Mucosa of descending colon (tissue), 3 donors: ENCODE data around the gene SEC11A. TPM values are rescaled to one million over a fixed set of nuclear protein-coding genes. Genes with fewer than 3 reads are reported as not detected.

ENCODE experiments used
- ATAC-seq: fragments of 200-7000 bp; cut with Tn5 transposase; one replicate; pipeline ENCODE4 v1.9.1; 2020; ENCODE audit warnings: mild to moderate bottlenecking, moderate library complexity
- DNase-seq, 3 donors: peaks; one replicate each; pipeline ENCODE4 v3.0.0-alpha.2; 2020
- H3K36me3 ChIP-seq: fragments of 200-600 bp; one replicate; pipeline ENCODE4 v1.8.0; 2021; ENCODE audit warnings: low read depth, mild to moderate bottlenecking
- H3K4me1 ChIP-seq: fragments of 200-600 bp; one replicate; pipeline ENCODE4 v1.8.0; 2021; ENCODE audit warnings: low read depth, mild to moderate bottlenecking
- H3K4me3 ChIP-seq: fragments of 200-600 bp; one replicate; pipeline ENCODE4 v1.8.0; 2021; ENCODE audit warnings: mild to moderate bottlenecking
- H3K9me3 ChIP-seq: fragments of 200-600 bp; one replicate; pipeline ENCODE4 v1.8.0; 2021; ENCODE audit warnings: mild to moderate bottlenecking
- intact Hi-C, 2 donors: fragments of 100-400 bp; cut with DNase I in 1 of 2; cut with micrococcal nuclease in 1 of 2; formaldehyde crosslinking; loops; one replicate each; pipeline versions ENCODE4 v1.11.0 to v1.11.1; 2022; cut with DNase I, micrococcal nuclease
- total RNA-seq, 3 donors: library from RNA; stranded (reverse); fragmentation: NEBNext Ultra II Directional in 2 of 3; extraction: Animal tissue kit (Norgen Biotek cat#: 25700) in 2 of 3; gene quantifications; one replicate each; pipeline versions ENCODE4 v1.2.1 to v1.2.4, GENCODE V29; 2021 to 2023
- TF ChIP-seq, protein P1 (sequence below): fragments of 200-600 bp; IDR thresholded peaks from one replicate; pipeline ENCODE4 v1.8.0; 2022; ENCODE audit warnings: antibody characterized with exemption, mild to moderate bottlenecking
- donor health status: DM: no; HTN: no; CAD: no; lungs with moderate emphysema.
- donor health status: DM: no; HTN: no; CAD: no.
- donor health status: DM: no; HTN: yes; CAD: no.

The SEC11A gene
- total RNA-seq, 3 donors from 2014 or later = 112 to 143 (median 119) TPM

DNA sequence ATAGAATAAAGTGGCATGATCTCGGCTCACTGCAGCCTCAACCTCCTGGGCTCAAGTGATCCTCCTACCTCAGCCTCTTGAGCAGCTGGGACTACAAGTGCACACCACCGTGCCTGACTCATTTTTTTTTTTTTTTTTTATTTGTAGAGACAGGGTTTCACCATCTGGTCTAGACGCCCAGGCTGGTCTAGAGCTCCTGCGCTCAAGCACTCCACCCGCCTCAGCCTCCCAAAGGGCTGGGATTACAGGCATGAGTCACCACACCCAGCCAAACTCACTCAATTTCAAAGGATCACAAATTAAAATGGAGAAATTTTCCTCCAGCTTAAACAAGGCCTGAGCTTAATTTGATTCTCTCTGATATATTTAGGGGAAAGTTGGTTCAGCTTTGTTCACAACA lies 30.6 kb downstream of the SEC11A start:
- intact Hi-C loops = no loop called here
- Histone ChIP-seq H3K9me3 (no peaks in the 10 kb centered on the region), H3K36me3 (peaks cover 4% of the 10 kb centered on the region), H3K4me1 (no peaks in the 10 kb centered on the region), H3K4me3 (no peak overlapping the region)
- ATAC-seq (peak; percentile 35), DNase-seq (no peak)
- TF ChIP-seq, protein P1, sequence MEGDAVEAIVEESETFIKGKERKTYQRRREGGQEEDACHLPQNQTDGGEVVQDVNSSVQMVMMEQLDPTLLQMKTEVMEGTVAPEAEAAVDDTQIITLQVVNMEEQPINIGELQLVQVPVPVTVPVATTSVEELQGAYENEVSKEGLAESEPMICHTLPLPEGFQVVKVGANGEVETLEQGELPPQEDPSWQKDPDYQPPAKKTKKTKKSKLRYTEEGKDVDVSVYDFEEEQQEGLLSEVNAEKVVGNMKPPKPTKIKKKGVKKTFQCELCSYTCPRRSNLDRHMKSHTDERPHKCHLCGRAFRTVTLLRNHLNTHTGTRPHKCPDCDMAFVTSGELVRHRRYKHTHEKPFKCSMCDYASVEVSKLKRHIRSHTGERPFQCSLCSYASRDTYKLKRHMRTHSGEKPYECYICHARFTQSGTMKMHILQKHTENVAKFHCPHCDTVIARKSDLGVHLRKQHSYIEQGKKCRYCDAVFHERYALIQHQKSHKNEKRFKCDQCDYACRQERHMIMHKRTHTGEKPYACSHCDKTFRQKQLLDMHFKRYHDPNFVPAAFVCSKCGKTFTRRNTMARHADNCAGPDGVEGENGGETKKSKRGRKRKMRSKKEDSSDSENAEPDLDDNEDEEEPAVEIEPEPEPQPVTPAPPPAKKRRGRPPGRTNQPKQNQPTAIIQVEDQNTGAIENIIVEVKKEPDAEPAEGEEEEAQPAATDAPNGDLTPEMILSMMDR = no peak

GRCh38 chr15:84684092-84684491 lies 31.8 kb downstream of the SEC11A start:
- ATAC-seq (no peak), DNase-seq (no peak)
- H3K4me3 ChIP-seq = no peak overlapping the region
- H3K36me3 ChIP-seq = peaks cover 4% of the 10 kb centered on the region
- no peaks in the 10 kb centered on the region for H3K4me1 ChIP-seq
- TF ChIP-seq, protein P1 = no peak
- intact Hi-C loops = no loop called here
- no peaks in the 10 kb centered on the region for H3K9me3 ChIP-seq

DNA sequence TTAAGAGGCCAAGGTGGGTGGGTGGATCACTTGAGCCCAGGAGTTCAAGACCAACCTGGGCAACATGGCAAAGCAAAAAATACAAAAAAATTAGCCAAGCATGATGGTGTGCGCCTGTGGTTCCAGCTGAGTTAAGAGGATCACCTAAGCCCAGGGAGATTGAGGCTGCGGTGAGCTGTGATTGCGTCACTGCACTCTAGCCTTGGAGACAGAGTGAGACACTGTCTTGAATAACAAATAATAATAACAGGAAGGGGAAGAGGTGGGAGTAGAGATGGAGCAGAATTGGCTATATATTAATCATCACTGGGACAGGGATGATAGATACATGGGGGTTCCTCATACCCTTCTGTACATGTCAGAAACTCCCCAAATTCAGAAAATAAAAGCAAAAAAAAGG lies 34.1 kb downstream of the SEC11A start:
- Histone ChIP-seq H3K4me3 (no peak overlapping the region), H3K9me3 (no peaks in the 10 kb centered on the region), H3K4me1 (no peaks in the 10 kb centered on the region), H3K36me3 (no peaks in the 10 kb centered on the region)
- intact Hi-C loops = no loop called here
- DNase-seq = no peak
- peak; percentile 29 for ATAC-seq
- TF ChIP-seq, protein P1 = no peak

DNA sequence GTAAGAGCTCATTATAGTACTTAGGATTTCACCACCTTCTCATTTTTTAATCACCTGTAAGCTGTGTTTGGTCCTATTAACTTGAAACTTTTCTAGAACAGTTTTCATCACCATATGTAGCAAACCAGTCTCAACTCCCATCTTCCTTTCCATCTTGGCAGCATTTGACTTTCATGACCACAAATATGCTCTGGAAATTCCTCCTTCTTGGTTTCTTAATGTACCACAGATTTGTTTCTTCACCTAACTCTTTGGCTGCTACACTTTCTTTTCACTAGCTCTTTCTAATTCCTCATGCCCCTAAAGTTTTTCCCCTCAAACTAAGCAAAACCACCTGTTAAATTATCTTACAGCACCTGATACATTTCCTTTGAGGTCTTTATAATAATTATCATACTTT lies 44.7 kb downstream of the SEC11A start:
- no peak for DNase-seq
- peaks cover 14% of the 10 kb centered on the region for H3K36me3 ChIP-seq

GRCh38 chr15:84669726-84670125 lies 46.2 kb downstream of the SEC11A start:
- peaks cover 14% of the 10 kb centered on the region for H3K36me3 ChIP-seq
- intact Hi-C loops = no loop called here
- H3K4me3 ChIP-seq = no peak overlapping the region
- no peaks in the 10 kb centered on the region for H3K4me1 ChIP-seq
- H3K9me3 ChIP-seq = no peaks in the 10 kb centered on the region
- ATAC-seq (no peak), DNase-seq (no peak)
- TF ChIP-seq, protein P1 = no peak

More for the DNA sequence above, 44.7 kb downstream of the SEC11A start:
- no peak for ATAC-seq
- TF ChIP-seq, protein P1 = no peak
- intact Hi-C loops = no loop called here
- Histone ChIP-seq H3K4me1 (no peaks in the 10 kb centered on the region), H3K4me3 (no peak overlapping the region), H3K9me3 (no peaks in the 10 kb centered on the region)
